HG02610 (cell line): ENCODE data around the gene DYSF.

Experiments
- ATAC-seq: cut with Tn5 transposase; IDR thresholded peaks from one replicate; pipeline ENCODE4 v1.9.1; 2021; ENCODE audit warnings: mild to moderate bottlenecking, moderate library complexity; ENCODE audit not compliant: unreplicated experiment

The DYSF gene

GRCh38 chr2:71611247-71611646 lies 157.9 kb downstream of the DYSF start:
- ATAC-seq, result no peak

DNA sequence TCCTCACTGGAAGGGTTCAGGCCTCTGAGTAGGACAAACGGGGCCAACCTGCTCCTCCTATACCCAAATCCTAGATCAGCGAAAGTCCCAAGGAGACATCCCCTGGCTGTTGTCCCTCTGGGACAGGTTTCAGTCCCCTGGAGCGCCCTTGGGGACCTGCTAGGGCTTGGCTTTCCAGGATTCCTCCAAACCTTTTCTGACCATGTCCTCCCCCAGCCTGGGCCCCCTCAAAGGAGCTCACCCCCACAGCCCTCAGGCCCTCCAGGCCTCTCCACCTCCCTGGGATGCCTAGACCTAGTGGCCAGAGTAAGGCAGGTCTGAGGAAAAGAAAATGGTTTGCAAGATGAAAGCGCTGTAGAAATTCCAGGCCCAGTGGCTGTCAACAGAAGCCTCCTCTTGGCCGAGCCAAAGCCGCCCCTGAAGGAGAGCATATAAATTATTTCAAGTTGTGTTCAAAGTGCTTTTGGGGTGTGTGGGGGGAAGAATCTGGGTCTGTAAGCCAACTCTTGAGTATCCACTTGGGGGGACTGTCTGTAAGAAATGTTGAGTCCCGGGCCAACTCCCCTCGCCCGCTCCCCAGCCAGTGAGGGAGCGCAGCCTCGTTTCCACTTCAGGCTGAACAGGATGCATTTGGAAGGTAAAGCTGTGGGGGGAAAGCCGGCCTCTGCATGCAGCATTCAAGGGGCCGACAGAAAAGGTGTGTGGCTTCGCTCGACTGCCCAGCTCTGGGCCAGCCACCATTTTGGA lies 158.6 kb downstream of the DYSF start:
- no peak for ATAC-seq

DNA sequence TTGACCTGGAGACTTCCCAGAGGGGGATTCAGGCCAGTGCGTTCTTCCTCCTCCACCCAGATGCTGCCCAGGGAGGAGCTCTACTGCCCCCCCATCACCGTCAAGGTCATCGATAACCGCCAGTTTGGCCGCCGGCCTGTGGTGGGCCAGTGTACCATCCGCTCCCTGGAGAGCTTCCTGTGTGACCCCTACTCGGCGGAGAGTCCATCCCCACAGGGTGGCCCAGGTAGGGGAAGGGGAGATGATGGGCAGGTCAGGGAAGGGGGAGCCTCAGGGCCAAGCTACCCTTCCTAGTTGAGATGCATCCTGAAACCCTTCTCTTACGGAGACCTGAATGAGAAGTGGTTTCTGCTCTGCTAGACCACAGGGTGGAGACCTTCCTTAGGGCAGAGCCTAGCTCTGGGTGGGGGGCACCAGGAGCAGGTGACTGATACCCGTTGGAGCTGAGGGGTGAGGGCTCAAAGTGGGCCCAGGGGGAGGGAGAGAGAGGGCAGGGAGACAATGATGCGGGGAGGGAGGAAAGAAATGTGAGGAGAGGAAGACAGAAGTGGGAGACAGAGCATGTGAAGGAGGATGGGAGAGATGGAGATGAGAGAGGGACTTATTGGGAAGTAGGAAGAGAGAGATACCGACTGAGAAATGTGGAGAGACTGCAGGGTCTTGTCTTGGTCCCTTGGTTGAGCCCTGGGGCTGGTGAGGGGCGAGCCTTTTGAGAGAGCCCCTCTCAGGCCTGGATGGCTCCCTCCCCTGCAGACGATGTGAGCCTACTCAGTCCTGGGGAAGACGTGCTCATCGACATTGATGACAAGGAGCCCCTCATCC lies 159.4 kb downstream of the DYSF start:
- ATAC-seq, result no peak

DNA sequence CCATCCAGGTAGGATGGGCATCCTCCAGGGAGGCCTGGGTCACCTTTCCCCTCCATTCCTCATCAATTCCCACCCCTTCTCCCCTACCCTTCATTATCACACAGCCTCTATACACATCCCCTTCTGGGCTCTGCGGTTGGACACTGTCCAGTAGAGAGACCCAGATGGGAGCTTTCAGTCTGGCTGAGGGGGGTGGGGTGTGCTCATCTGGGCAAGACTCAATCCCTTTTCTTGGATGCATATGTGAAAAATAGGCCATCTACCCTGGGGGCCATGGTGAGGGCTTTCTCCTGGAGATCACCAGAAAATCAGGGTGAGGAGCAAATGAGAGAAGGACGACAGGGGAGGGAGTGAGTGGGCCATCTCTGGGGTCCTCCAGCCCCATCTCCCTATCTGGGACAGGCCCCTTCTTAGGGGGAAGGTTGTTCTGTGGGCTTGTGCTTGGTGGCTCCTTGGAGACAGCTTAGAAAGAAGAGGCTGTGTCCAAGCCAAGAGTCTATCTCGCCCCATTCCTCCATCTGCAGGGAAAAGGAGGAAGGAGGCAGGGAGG lies 160.1 kb downstream of the DYSF start:
- ATAC-seq, result no peak

- ATAC-seq, result no peak
Measured at GRCh38 chr2:71613953-71614925, 160.9 kb downstream of the DYSF start.

DNA sequence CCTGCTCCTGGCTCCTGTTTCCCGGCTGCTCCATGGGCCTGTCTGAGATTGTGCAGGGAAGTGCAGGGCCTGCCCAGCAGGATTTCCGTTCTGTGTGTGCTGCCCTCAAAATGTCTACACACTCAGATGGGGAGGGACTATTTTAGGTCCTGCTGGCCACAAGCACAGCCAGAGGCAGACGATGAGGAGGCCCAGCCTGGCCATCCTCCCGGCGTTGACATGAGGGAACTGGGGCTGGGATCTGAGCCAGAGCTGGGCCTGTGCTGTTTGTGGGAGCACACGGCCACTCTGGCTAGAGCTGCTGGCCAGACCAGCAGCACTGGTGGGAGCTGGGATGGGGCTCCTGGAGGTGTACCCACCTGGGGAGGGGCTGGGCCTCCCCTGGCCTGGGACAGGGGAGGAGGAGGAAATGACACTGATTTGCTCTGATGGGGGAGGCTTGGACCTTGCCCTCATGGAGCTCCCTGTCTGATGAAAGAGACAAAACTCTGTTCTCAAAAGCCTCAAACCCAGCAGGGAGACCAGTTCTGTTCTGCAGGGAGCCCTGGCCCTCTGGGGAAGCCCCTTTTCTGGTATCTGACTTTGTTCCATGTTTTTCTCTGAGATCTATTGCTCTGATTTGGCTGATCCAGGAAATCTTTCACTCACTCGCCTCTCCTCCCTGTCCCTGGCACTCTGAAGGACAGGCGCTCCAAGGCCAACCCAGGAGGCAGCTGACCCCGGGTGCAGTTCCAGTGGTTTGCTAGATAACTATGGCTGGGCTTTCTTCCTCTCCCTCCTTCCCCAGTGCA lies 161.8 kb downstream of the DYSF start:
- no peak for ATAC-seq

DNA sequence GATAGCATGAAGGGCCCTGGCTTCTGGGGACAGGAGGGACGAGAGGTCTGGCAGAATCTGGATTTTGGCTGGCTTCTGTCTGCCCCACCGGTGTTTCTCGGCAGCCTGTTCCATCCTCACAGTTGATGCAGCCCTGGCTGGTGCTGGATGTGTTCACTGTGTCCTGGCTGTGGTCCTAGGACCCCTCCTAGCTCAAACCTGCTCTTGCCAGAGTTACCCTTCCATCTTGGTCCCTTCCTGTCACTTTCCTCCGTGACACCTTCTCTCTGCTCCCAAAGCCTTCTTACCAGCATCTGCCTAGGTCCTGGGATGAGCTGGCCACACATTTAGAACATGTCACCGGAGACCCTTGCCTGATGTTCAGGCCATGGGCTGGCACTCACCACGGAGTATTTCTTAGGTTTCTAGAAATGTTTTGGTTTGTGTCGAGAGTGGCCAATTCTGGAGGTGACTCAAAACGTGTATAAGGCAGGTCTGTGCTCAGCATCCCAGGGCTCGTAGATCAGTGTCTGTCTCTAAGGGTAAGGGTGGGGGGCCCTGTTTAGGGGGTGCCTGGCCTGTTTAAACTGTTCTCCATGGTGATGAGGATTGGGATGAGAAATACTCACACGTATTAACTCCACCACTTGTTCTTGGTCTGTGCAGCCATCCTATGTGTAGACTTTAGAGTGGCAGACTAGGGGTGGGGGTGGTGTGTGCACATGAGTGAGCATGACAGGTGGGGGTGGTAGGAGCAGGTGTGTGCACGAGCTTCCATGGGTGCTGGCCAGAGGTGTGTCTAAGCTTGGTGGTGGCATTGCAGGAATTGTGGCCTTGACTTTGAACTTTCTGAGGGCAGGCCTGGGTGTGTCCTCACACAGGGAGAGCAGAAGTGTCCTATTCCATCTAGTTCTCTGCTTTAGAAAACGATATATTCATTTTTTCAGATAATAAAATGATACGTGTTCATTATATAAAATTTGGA lies 162.7 kb downstream of the DYSF start:
- ATAC-seq, result no peak

- ATAC-seq, result no peak
Measured at GRCh38 chr2:71617266-71617665, 163.9 kb downstream of the DYSF start.

DNA sequence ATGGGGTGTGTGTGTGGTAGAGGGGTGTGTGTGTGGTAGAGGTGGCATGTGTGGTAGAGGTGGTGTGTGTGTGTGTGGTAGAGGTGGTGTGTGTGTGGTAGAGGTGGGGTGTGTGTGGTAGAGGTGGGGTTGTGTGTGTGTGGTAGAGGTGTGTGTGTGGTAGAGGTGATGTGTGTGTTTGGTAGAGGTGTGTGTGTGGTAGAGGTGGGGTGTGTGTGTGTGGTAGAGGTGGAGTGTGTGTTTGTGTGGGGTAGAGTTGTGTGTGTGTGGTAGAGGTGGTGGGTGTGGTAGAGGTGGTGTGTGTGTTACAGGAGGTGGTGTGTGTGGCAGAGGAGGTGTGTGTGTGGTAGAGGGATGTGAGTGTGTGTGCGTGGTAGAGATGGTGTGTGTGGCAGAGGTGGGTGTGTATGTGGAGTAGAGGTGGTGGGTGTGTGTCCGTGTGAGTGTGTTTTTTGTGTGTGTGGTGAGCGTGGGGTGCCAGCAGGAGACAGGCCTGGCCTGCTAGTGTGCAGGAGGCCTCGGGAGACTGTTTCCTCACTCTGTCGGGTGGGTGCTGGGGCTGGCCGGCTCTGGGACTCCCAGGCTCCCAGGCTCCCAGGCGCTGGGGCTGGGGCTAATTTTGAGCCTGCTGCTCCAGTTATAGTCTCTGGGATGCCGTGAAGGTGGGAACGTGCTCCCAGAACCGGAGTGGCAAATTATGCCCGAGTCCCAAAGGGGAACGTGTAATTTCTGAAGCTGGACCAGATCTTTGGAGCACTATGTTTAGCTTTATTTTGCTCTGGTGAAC lies 165.2 kb downstream of the DYSF start:
- no peak for ATAC-seq

- ATAC-seq, result no peak
Measured at GRCh38 chr2:71619230-71619741, 165.9 kb downstream of the DYSF start.

DNA sequence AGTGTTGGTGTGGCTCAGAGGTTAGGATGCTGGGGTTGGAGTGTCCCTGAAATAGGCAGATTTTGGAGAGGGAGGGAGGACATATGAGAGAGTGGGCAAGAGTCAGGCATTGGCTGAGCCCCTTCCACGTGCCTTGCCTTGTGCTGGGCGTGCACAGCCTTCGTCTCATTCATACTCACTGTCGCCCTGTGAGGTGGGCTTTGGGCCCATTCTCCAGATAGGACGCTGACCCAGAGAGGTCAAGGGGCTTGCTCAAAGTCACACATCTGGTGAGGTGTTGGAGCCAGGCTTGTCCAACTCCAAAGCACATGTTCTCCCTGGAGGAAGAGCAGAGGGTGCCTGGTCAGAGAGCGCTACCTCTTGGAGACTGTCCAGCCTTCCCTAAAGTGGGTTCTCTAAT lies 166.8 kb downstream of the DYSF start:
- ATAC-seq, result no peak

DNA sequence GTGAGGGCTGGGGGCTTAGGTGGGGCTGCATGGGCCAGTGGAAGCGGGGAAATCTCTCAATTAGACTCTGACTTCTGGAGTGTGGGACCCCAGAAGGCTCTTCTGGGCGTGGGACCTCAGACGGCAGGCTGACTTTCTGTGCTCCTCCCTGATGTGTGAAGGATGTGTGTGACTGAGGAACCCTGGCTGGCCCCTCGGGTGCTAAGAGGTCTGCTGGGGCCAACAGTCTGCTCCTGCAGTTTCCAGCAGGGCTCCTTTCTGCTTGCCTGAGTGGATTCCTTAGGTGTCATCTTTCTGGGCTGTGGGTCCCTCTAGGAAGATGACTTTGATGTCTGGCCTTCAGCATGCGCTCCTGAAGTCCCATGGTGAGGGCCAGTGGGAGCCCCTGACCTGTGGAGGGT lies 167.5 kb downstream of the DYSF start:
- ATAC-seq, result no peak

DNA sequence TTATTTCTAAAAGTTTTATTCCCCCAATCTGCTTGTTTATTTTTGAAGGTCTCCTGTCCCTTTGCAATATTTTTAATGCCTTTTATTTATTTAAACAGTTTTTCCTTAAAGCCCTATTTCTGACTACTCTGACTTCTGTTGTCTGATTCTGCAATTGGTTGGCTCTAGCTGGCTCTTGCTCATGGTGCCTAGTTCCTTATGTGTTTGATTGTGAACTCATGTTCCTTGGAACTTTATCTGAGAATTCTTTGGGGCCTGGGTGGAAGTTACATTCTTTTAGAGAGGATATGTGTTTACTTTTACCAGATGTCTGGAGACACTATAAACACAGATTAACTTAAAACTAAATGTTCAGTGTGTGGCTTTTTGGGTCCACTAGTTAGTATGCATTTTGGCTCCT lies 175.9 kb downstream of the DYSF start:
- ATAC-seq, result no peak

DNA sequence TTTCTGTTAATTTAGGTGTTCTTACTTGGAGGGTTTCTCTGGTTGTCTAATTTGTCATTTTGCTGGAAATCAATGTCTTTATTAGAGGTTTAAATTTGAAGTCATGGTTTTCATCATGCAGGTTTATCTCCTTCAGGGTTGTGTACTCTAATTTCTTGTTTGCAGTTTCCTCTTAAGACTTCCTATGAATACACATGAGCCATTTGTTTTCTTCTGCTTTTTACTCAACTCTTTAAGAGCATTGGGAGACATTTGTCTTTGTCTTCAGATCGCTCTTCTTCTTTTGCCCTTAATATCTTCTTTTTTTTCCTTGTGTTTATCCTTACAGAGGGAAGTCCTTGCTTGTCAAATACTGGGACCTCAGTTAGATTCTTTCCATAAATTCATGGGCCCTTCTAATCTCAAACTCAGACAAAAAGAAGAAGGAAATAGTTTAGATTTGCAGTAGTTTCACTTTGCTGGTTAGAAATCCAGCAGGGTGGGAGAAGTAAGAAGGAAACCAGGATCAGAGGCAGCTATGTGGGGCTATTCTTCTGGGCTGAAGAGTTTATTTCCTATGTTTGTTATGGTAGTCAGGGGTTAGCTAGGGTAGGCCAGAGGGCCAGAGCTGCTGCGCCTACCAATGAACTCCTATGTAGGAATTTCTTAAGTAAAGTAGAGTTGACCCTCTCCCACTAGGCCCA lies 176.6 kb downstream of the DYSF start:
- ATAC-seq, result no peak

GRCh38 chr2:71630454-71631328 lies 177.3 kb downstream of the DYSF start:
- ATAC-seq, result no peak

DNA sequence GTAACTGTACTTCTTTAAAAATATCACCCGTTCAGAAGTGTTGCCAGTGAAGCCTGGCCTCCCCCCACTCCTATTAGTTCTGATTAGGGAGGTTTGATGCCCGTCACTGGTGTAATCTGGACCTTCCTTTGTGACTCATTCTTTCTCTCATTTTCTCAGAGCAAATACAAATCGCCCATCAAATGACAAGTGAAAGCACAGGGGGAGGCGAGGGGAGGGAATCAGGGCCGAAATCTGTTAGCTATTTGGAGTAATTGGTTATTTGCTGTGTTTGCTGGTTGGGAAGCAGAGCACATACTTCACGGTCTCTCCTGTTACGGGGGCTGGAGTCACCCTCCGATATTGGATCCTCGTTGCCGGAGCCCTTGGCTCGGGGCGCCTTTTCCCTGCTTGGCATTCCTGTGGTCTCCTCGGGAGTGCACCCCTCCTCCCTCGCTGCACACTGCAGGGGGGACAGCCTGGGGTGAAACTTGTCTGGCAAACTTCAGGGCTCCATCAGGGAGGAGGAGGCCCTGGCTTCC lies 178.1 kb downstream of the DYSF start:
- ATAC-seq, result no peak
